22Rv1 (cell line): ENCODE measurements around the gene KATNB1.

ENCODE experiments used
- ZFX ChIP-seq: fragments of 450-650 bp; IDR thresholded peaks from 2 replicates; pipeline ENCODE4 v1.6.1; 2017; ENCODE audit warnings: antibody characterized with exemption, borderline replicate concordance
- TF ChIP-seq, protein P1 (sequence below): fragments of 450-650 bp; IDR thresholded peaks from 2 replicates; pipeline ENCODE4 v1.5.1; 2017; ENCODE audit warnings: mild to moderate bottlenecking

DNA sequence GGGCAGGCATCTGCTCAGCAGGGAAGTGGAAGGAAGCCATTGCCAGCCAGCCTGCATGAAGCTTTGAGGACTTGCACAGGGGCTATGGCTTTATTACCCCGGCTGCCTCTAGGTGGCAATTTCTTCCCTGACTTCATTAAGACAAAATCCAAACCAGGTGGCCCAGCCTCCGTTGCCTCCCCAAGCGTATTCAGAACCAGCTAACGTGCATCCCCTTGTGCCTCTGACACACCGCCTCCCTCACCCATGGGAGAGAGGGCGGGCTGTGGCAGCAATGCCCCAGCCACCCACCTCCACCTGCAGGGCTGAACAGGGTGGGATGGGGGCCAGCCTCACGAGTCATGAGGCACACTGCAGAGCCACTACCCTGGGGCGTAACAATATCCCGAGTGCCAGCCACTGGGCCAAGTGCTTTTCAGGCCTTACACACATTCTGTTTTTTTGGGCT lies 59.9 kb downstream of the KATNB1 start:
- TF ChIP-seq, protein P1, sequence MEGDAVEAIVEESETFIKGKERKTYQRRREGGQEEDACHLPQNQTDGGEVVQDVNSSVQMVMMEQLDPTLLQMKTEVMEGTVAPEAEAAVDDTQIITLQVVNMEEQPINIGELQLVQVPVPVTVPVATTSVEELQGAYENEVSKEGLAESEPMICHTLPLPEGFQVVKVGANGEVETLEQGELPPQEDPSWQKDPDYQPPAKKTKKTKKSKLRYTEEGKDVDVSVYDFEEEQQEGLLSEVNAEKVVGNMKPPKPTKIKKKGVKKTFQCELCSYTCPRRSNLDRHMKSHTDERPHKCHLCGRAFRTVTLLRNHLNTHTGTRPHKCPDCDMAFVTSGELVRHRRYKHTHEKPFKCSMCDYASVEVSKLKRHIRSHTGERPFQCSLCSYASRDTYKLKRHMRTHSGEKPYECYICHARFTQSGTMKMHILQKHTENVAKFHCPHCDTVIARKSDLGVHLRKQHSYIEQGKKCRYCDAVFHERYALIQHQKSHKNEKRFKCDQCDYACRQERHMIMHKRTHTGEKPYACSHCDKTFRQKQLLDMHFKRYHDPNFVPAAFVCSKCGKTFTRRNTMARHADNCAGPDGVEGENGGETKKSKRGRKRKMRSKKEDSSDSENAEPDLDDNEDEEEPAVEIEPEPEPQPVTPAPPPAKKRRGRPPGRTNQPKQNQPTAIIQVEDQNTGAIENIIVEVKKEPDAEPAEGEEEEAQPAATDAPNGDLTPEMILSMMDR, result peak; percentile 78
- TF ChIP-seq ZFX, result no peak
